Fibroblast of pulmonary artery (primary cell): ENCODE measurements around the gene CLEC17A.

Experiments used
- DNase-seq: peaks from one replicate; pipeline ENCODE4 v3.0.0-alpha.2; 2010; ENCODE audit warnings: low read depth
- H3K4me3 ChIP-seq: replicated peaks from 2 replicates; pipeline ENCODE4 v1.5.1; 2011; ENCODE audit warnings: low read depth, mild to moderate bottlenecking, control low read depth, low read length, moderate library complexity
- CTCF ChIP-seq: IDR thresholded peaks from 2 replicates; pipeline ENCODE4 v1.5.1; 2011; ENCODE audit warnings: mild to moderate bottlenecking, control low read depth, low read length, inconsistent platforms; ENCODE audit errors: missing control alignments

The CLEC17A gene

GRCh38 chr19:14654786-14655560 lies 72.1 kb downstream of the CLEC17A start:
- DNase-seq, result no peak
- TF ChIP-seq CTCF, result no peak
- no peak overlapping the region for H3K4me3 ChIP-seq

GRCh38 chr19:14655726-14656125 lies 72.8 kb downstream of the CLEC17A start:
- DNase-seq, result no peak
- H3K4me3 ChIP-seq, result no peak overlapping the region
- no peak for TF ChIP-seq CTCF

GRCh38 chr19:14659874-14660489 lies 77.1 kb downstream of the CLEC17A start:
- no peak for DNase-seq
- no peak overlapping the region for H3K4me3 ChIP-seq
- TF ChIP-seq CTCF, result no peak

- no peak for DNase-seq
- no peak overlapping the region for H3K4me3 ChIP-seq
- TF ChIP-seq CTCF, result no peak
Observed at GRCh38 chr19:14661372-14661924, 78.6 kb downstream of the CLEC17A start.
